WTC11 (cell line): Measurements from ENCODE around the gene ANO10.

Experiments used
- CTCF ChIP-seq: fragments of 200-600 bp; IDR thresholded peaks from 2 replicates; pipeline ENCODE4 v1.8.0; 2022; ENCODE audit warnings: antibody characterized with exemption
- GABPB1 ChIP-seq: sonication (generic); formaldehyde crosslinking; IDR thresholded peaks from 2 replicates; pipeline ENCODE4 v1.8.1; 2023; ENCODE audit warnings: mild to moderate bottlenecking, missing genetic modification reagents
- JUN ChIP-seq: sonication (generic); formaldehyde crosslinking; IDR thresholded peaks from 2 replicates; pipeline ENCODE4 v1.8.0; 2023; ENCODE audit warnings: mild to moderate bottlenecking, missing genetic modification reagents
- KAT7 ChIP-seq: sonication (generic); formaldehyde crosslinking; IDR thresholded peaks from 2 replicates; pipeline ENCODE4 v1.8.1; 2023; ENCODE audit warnings: missing genetic modification reagents, mild to moderate bottlenecking, borderline replicate concordance
- NFE2L1 ChIP-seq: sonication (generic); formaldehyde crosslinking; IDR thresholded peaks from 2 replicates; pipeline ENCODE4 v1.8.1; 2023; ENCODE audit warnings: missing genetic modification reagents
- NR3C1 ChIP-seq: sonication (generic); formaldehyde crosslinking; conservative IDR thresholded peaks from 2 replicates; pipeline ENCODE4 v1.8.1; 2023; ENCODE audit warnings: low read depth, mild to moderate bottlenecking, missing genetic modification reagents
- PREB ChIP-seq: sonication (generic); formaldehyde crosslinking; IDR thresholded peaks from 2 replicates; pipeline ENCODE4 v1.8.1; 2022; ENCODE audit warnings: mild to moderate bottlenecking, missing genetic modification reagents, moderate library complexity, borderline replicate concordance
- SMAD4 ChIP-seq: sonication (generic); formaldehyde crosslinking; IDR thresholded peaks from 2 replicates; pipeline ENCODE4 v1.8.0; 2022; ENCODE audit warnings: mild to moderate bottlenecking, missing genetic modification reagents
- USF2 ChIP-seq: sonication (generic); formaldehyde crosslinking; IDR thresholded peaks from 2 replicates; pipeline ENCODE4 v1.8.1; 2023; ENCODE audit warnings: mild to moderate bottlenecking, missing genetic modification reagents, moderate library complexity
- ZBTB21 ChIP-seq: sonication (generic); formaldehyde crosslinking; IDR thresholded peaks from 2 replicates; pipeline ENCODE4 v1.8.1; 2023; ENCODE audit warnings: mild to moderate bottlenecking, missing genetic modification reagents, borderline replicate concordance
- ZNF532 ChIP-seq: fragments of 250-450 bp; sonication (Bioruptor Pico); IDR thresholded peaks from 2 replicates; pipeline ENCODE4 v1.9.0; 2021; ENCODE audit warnings: mild to moderate bottlenecking, borderline replicate concordance
- TF ChIP-seq, protein P1 (sequence below): sonication (generic); formaldehyde crosslinking; IDR thresholded peaks from 2 replicates; pipeline ENCODE4 v1.8.0; 2023; ENCODE audit warnings: missing genetic modification reagents, mild to moderate bottlenecking, borderline replicate concordance
- TF ChIP-seq, protein P2 (sequence below): sonication (generic); formaldehyde crosslinking; IDR thresholded peaks from 2 replicates; pipeline ENCODE4 v1.8.0; 2022; ENCODE audit warnings: mild to moderate bottlenecking, missing genetic modification reagents
- TF ChIP-seq, protein P3 (sequence below): sonication (generic); formaldehyde crosslinking; IDR thresholded peaks from 2 replicates; pipeline ENCODE4 v1.8.1; 2023; ENCODE audit warnings: mild to moderate bottlenecking, missing genetic modification reagents

DNA sequence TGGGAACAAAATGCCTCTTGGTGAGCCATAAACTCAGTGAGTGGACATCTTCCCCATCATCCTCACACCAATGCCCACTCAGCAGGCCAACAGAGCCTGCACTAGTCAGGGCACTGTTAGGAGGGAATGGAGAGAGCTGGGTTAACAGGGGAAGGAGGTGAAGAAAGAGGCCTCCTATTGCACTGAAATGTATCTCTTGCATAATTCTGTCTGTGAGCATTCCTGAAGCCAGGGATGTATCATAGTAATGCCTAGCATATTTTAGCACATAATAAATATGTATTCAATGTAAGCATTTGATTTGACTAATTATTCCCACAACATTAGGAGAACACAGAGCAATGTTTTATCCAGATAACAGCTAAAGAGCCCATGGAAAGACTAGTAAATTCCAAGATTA, 81.2 kb downstream of the ANO10 start:
- TF ChIP-seq JUN (CRISPR knock-in tag): no peak
- TF ChIP-seq, protein P1, sequence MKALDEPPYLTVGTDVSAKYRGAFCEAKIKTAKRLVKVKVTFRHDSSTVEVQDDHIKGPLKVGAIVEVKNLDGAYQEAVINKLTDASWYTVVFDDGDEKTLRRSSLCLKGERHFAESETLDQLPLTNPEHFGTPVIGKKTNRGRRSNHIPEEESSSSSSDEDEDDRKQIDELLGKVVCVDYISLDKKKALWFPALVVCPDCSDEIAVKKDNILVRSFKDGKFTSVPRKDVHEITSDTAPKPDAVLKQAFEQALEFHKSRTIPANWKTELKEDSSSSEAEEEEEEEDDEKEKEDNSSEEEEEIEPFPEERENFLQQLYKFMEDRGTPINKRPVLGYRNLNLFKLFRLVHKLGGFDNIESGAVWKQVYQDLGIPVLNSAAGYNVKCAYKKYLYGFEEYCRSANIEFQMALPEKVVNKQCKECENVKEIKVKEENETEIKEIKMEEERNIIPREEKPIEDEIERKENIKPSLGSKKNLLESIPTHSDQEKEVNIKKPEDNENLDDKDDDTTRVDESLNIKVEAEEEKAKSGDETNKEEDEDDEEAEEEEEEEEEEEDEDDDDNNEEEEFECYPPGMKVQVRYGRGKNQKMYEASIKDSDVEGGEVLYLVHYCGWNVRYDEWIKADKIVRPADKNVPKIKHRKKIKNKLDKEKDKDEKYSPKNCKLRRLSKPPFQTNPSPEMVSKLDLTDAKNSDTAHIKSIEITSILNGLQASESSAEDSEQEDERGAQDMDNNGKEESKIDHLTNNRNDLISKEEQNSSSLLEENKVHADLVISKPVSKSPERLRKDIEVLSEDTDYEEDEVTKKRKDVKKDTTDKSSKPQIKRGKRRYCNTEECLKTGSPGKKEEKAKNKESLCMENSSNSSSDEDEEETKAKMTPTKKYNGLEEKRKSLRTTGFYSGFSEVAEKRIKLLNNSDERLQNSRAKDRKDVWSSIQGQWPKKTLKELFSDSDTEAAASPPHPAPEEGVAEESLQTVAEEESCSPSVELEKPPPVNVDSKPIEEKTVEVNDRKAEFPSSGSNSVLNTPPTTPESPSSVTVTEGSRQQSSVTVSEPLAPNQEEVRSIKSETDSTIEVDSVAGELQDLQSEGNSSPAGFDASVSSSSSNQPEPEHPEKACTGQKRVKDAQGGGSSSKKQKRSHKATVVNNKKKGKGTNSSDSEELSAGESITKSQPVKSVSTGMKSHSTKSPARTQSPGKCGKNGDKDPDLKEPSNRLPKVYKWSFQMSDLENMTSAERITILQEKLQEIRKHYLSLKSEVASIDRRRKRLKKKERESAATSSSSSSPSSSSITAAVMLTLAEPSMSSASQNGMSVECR (CRISPR knock-in tag): no peak
- TF ChIP-seq CTCF: no peak
- no peak for TF ChIP-seq SMAD4 (CRISPR knock-in tag)
- no peak for TF ChIP-seq ZBTB21 (CRISPR knock-in tag)
- no peak for TF ChIP-seq GABPB1 (CRISPR knock-in tag)
- no peak for TF ChIP-seq ZNF532 (CRISPR knock-in tag)
- TF ChIP-seq KAT7 (CRISPR knock-in tag): no peak
- TF ChIP-seq PREB (CRISPR knock-in tag): no peak
- TF ChIP-seq NR3C1 (CRISPR knock-in tag): no peak
- no peak for TF ChIP-seq NFE2L1
- no peak for TF ChIP-seq USF2 (CRISPR knock-in tag)
- TF ChIP-seq, protein P2, sequence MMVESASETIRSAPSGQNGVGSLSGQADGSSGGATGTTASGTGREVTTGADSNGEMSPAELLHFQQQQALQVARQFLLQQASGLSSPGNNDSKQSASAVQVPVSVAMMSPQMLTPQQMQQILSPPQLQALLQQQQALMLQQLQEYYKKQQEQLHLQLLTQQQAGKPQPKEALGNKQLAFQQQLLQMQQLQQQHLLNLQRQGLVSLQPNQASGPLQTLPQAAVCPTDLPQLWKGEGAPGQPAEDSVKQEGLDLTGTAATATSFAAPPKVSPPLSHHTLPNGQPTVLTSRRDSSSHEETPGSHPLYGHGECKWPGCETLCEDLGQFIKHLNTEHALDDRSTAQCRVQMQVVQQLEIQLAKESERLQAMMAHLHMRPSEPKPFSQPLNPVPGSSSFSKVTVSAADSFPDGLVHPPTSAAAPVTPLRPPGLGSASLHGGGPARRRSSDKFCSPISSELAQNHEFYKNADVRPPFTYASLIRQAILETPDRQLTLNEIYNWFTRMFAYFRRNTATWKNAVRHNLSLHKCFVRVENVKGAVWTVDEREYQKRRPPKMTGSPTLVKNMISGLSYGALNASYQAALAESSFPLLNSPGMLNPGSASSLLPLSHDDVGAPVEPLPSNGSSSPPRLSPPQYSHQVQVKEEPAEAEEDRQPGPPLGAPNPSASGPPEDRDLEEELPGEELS (CRISPR knock-in tag): no peak
- TF ChIP-seq, protein P3, sequence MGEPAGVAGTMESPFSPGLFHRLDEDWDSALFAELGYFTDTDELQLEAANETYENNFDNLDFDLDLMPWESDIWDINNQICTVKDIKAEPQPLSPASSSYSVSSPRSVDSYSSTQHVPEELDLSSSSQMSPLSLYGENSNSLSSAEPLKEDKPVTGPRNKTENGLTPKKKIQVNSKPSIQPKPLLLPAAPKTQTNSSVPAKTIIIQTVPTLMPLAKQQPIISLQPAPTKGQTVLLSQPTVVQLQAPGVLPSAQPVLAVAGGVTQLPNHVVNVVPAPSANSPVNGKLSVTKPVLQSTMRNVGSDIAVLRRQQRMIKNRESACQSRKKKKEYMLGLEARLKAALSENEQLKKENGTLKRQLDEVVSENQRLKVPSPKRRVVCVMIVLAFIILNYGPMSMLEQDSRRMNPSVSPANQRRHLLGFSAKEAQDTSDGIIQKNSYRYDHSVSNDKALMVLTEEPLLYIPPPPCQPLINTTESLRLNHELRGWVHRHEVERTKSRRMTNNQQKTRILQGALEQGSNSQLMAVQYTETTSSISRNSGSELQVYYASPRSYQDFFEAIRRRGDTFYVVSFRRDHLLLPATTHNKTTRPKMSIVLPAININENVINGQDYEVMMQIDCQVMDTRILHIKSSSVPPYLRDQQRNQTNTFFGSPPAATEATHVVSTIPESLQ (CRISPR knock-in tag): no peak
